HCT116 (cell line): ENCODE results near the gene ABTB2.

Experiments
- CEBPB ChIP-seq: IDR thresholded peaks from 2 replicates; pipeline ENCODE4 v1.6.1; 2012; ENCODE audit warnings: low read depth
- CTCF ChIP-seq, 3 experiments: fragments of 200-600 bp in 1 of 3; sonication (generic) in 1 of 3; IDR thresholded peaks in 2 of 3; conservative IDR thresholded peaks in 1 of 3; 2 replicates each; pipeline ENCODE4 v1.5.1; 2012 to 2017; ENCODE audit warnings: low read depth in 2 of 3, low read length in 2 of 3, antibody characterized with exemption in 1 of 3, borderline replicate concordance in 1 of 3, control low read depth in 1 of 3, mild to moderate bottlenecking in 1 of 3, mixed read lengths in 1 of 3, mixed run types in 1 of 3, moderate library complexity in 1 of 3; ENCODE audit not compliant: insufficient read depth in 1 of 3
- JUND ChIP-seq: IDR thresholded peaks from 2 replicates; pipeline ENCODE4 v1.6.1; 2012
- REST ChIP-seq: IDR thresholded peaks from 2 replicates; pipeline ENCODE4 v1.6.1; 2012; ENCODE audit warnings: low read depth
- SRF ChIP-seq: IDR thresholded peaks from 2 replicates; pipeline ENCODE4 v1.6.1; 2012; ENCODE audit warnings: low read depth

GRCh38 chr11:34140149-34140548 is 217.7 kb downstream of the ABTB2 start:
- no peak for TF ChIP-seq CTCF (IDR thresholded peaks at IDR 0.05 in 2 of 3, conservative IDR thresholded peaks at IDR 0.05 in 1 of 3; ENCODE audit: borderline replicate concordance in 1 of 3, insufficient read depth in 1 of 3, low read depth in 2 of 3, low read length in 2 of 3)
- no peak for TF ChIP-seq CEBPB
- TF ChIP-seq JUND, result no peak
- TF ChIP-seq REST, result no peak
- TF ChIP-seq SRF, result no peak
